Stimulated activated CD4-positive, alpha-beta T cell treated with anti-CD3 and anti-CD28 coated beads, Interleukin-12 subunit alpha, Interleukin-12 subunit beta, amount 100 ng/mL, for 48 hours (primary cell): Measurements from ENCODE around the gene PCNX3.

Source experiments
- DNase-seq, 3 donors: peaks; one replicate each; pipeline ENCODE4 v3.0.0-alpha.2; 2020; ENCODE audit warnings: low read depth in 2 of 3, low spot score in 1 of 3

PCNX3 gene

GRCh38 chr11:65685981-65686380 lies 70.4 kb downstream of the PCNX3 start:
- no peak for DNase-seq
